ENCODE data around the gene BAZ2B.

Gene BAZ2B

DNA sequence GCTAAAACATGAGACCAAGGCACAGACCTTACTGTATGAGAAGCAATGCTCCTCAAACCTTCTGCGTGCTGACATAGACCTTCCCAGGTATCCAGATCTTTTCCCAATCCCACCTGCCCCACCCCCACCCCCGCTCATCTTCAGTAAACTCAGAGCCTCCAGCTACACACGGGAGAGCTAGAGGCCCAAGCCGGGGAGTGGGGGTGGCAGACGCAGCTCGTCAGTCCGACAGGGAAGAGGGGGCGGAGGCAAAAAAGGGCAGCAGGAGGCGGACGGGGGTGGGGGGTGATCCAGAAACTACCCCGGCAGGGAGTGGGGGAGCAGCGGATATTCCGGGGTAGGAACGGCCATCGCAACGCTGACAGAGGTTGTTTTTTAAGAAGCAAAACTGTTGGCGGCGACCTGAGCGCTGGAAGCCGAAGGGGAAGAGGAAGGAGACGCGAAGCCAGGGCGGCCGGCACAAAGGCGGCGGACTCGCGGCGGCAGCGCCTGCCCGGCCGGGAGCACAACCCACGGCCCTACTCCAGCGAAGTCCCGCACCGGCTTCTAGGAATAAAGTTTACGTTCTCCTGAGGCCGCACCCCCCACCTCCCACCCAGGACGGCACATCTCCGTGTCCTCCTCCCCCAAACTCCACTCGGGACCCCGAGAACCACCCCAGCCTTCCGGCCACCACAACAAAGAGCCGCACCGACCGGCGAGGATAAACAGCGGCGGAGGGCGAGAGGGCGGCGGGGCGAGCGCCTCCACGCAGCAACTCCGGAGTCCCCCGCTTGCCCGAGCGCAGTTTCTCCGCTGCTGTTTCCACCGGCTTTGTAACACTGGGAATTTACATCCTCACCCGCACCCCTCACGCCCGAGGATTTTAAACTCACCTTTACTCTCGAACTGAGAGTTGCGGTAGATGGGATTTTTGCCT lies 722 bp downstream of the BAZ2B start:
- peak in 1 of 3 donors; percentile 17 for DNase-seq (ENCODE audit: low read depth in 3 of 3, low spot score in 1 of 3)

DNA sequence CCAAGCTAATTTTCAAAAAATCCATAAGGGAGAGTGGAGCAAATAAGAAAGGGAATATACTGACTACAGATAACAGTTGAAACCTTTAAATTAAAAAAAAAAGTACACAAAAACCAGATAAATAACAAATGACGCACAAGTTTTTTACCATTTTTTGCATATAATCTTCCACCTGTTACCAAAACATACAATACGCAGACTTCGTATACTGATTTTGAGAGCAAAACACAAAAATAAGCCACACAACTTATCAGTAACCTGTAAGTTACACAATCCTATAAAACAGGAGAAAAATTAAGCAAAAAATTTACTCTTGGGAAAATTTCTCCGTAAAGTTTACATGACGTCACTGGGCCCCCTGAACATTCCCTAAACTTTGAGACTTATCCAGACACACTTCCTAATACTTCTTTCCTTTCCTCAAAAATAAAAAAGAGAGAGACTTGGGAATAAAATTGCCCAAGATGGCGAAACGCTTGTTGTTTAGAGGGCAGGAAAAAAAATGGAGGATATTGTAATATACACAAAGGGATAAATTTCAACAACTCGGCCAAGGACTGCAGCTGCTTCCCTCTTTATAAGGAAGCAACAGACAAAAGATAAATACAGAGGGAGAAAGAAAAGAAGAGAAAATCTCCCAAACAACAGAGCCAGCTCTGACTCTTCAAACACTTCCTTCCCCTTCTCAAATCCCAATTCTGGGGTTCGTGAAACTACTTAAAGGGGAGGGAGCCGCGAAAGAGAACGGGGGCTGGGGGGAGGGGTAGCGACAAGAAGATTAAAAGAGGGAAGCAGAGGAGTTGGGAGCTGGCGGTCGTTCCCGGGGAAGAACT lies 1.6 kb downstream of the BAZ2B start:
- no peak for DNase-seq (ENCODE audit: low read depth in 3 of 3, low spot score in 1 of 3)

- DNase-seq (ENCODE audit: low read depth in 3 of 3, low spot score in 1 of 3): no peak
Observed at GRCh38 chr2:159613651-159614285, 2.6 kb downstream of the BAZ2B start.

GRCh38 chr2:159613091-159613490 lies 3.3 kb downstream of the BAZ2B start:
- no peak for DNase-seq (ENCODE audit: low read depth in 3 of 3, low spot score in 1 of 3)

- no peak for DNase-seq (ENCODE audit: low read depth in 3 of 3, low spot score in 1 of 3)
Observed at GRCh38 chr2:159612255-159612901, 4.0 kb downstream of the BAZ2B start.

DNA sequence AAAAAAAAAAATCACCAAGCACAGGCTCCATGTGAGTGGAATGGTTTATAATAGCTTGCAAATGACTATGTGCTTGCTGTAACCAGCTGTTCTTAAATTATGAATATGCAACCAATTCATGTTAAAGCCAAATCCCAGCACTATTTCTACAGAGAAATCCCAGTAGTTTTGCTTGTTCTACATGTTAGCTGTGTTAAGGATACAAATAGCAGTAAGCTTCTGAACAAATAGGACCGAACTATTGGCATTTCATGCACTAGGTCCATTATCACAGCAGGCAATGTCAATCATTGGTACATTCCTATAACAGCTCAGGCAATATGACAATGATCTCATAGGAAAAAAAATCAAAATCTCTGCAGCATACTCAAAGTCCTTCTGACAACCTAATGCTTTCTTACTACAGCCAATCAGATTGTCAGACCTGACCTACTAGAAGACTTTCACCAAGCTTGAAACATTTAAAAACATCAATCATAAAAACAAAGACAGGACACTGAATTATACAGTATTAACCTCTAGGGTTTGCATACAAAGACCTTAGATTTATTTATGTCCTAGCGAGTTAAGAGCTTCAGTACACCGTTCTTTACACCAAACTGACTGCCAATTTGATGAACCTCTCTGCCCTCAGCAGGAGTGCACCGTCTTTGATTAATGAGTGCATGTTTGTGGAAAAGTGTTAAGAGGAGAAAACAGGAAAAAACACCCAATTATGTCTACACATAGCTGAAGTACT lies 6.4 kb downstream of the BAZ2B start:
- no peak for DNase-seq (ENCODE audit: low read depth in 3 of 3, low spot score in 1 of 3)

DNA sequence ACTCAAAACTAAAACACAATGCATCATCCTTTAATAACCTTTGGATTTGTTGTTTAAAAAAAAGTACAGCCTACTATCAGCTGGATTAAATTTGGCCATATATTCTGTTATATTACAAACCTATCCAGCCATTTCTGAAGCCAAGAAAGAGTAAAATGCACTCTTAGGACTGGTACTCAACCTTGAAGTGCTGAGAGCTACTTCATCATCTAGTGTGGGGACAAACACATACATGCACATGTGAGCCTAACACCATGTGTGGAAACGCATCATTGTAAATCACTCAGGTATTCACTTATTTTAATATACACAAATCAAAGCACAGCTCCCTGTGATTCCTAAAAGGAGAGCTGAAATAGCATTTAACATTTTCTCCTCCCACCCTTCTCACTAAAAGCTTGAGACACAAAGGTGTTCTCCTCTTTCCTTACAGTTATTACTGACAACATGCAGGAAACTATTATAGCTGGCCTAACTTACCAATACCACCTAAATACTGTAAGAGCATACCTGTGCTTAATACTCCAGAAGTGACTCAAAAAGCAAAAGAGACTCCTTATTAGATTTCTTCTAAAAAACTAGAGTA lies 7.5 kb downstream of the BAZ2B start:
- DNase-seq (ENCODE audit: low read depth in 3 of 3, low spot score in 1 of 3): no peak

DNA sequence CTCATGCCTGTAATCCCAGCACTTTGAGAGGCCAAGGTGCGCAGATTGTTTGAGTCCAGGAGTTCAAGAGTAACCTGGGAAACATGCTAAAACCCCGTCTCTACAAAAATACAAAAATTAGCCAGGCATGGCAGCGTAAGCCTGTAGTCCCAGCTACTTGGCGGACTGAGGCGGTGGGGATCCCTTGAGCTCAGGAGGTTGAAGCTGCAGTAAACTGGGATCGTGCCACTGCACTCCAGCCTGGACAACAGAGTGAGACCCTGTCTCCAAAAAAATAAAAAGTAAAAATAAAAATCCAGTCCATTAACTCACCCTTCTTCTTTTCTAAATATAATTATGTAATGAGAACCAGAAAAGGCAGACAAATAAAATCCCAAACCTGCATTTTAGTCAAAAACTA lies 8.2 kb downstream of the BAZ2B start:
- no peak for DNase-seq (ENCODE audit: low read depth in 3 of 3, low spot score in 1 of 3)

DNA sequence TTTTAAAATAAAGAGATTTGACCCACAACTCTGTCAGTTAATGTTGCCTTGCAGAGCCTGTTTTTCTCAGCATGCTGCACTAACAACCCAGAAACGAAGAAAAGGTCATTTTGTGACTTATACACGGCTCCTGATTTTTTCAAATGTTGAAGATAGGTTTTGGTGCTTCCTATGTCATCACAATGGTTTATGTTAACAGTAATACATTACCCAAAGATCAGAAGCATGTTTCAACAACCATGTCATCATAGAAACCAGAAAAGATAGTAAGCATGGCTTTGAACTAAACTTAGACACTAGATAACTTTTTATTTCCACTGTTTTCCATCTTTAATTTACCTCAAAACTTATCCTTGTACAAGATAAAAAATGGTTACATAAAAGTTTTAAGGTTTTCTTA lies 10.1 kb downstream of the BAZ2B start:
- no peak for DNase-seq (ENCODE audit: low read depth in 3 of 3, low spot score in 1 of 3)

DNA sequence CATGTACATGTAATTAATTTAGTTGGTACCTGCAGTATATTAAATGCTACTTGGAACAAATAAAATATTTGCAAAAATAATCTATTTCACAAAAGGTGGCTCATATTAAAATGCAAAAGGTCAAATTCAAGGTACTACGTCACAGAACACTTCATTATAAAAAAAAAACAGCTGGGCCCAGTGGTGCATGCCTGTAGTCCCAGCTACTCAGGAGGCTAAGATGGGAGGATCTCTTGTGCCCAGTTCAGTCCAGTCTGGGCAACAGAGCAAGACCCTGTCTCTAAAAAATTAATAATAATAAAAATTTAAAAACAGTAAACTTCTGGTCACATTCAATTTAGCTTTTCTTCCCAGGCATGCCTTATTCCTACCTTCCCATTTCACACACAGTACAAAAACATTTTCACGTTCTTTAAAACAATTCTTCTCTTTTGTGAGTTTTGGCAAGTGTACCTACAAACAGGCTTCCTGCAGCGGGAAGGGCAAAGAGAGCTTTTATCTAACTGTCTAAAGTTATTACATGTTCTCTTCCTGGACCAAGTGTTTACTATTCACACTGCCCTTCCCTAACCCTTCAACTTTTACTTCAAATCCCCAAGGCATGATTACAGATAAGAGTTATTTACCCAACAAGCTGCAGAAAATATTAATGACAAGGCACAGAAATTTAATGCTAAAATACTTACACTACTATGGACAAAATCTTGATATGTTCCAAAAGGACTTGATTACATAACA lies 10.7 kb downstream of the BAZ2B start:
- DNase-seq (ENCODE audit: low read depth in 3 of 3, low spot score in 1 of 3): no peak

GRCh38 chr2:159604159-159604558 lies 12.2 kb downstream of the BAZ2B start:
- no peak for DNase-seq (ENCODE audit: low read depth in 3 of 3, low spot score in 1 of 3)

- DNase-seq (ENCODE audit: low read depth in 3 of 3, low spot score in 1 of 3): no peak
Observed at GRCh38 chr2:159600752-159601151, 15.6 kb downstream of the BAZ2B start.

- DNase-seq (ENCODE audit: low read depth in 3 of 3, low spot score in 1 of 3): no peak
Observed at GRCh38 chr2:159595410-159596046, 20.8 kb downstream of the BAZ2B start.

DNA sequence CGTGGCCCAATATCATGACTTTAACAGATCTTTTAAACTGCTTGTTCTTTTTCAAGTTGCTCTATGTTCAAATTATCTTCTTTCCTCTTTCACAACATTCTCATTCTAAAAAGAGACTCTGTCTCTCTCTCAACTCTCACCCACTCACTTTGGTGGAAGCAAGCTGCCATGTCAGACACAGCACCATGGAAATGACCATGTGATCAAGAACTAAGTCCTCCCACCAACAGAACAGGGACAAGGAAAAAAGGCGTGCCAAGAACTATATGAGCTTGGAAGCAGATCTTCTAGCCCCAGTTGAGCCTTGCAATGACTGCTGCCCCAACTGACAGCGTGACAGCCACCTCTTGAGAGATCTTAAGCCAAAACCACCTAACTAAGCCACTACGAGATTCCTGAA lies 23.9 kb downstream of the BAZ2B start:
- DNase-seq (ENCODE audit: low read depth in 3 of 3, low spot score in 1 of 3): no peak

- DNase-seq (ENCODE audit: low read depth in 3 of 3, low spot score in 1 of 3): no peak
Observed at GRCh38 chr2:159591221-159591620, 25.1 kb downstream of the BAZ2B start.

GRCh38 chr2:159589286-159589685 lies 27.1 kb downstream of the BAZ2B start:
- DNase-seq (ENCODE audit: low read depth in 3 of 3, low spot score in 1 of 3): no peak

- DNase-seq (ENCODE audit: low read depth in 3 of 3, low spot score in 1 of 3): no peak
Observed at GRCh38 chr2:159586034-159586433, 30.3 kb downstream of the BAZ2B start.

DNA sequence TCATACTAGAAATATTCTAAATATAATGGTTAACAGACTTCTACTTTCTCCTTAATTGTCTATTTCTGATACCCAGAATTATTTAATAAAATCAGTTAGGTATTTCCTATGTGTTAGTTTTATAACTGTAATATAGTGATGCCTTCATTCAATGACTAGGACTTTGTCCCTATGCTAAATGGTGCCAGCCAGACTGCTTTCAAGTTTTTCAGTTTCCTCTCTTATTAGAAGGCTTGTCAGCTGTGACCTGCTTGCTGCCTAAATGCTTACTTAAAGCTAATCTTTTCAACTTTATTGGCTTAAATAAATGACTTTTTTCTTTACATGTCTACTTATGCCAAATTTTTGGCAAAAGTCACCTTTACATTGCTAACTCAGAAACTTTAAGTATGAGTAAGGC lies 30.7 kb downstream of the BAZ2B start:
- no peak for DNase-seq (ENCODE audit: low read depth in 3 of 3, low spot score in 1 of 3)

DNA sequence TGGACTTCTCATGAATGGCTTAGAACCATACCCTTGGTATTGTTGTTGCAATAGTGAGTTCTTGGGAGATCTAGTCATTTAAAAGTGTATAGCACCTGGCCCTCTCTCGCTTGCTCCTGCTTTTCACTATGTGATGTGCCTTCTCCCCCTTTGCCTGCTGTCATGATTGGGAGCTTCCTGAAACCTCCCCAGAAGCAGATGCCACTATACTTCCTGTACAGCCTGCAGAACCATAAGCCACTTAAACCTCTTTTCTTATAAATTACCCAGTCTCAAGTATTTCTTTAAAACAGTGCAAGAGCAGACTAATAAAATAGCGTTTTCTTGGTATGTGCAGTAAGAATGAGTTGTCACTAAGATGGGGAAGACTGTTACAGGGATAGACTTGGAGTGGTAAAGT lies 31.6 kb downstream of the BAZ2B start:
- no peak for DNase-seq (ENCODE audit: low read depth in 3 of 3, low spot score in 1 of 3)
